BE2C (cell line): Measurements from ENCODE around the gene IQSEC1.

Source experiments
- DNase-seq: peaks from one replicate; pipeline ENCODE4 v3.0.0-alpha.2; 2020
- H3K27me3 ChIP-seq: fragments of 250-450 bp; sonication (Bioruptor Pico); 2 replicates; pipeline ENCODE4 v1.5.1; 2020; ENCODE audit warnings: mild to moderate bottlenecking
- H3K36me3 ChIP-seq: fragments of 250-450 bp; sonication (Bioruptor Pico); 2 replicates; pipeline ENCODE4 v1.5.1; 2020; ENCODE audit warnings: mild to moderate bottlenecking
- H3K4me1 ChIP-seq: fragments of 250-450 bp; sonication (Bioruptor Pico); 2 replicates; pipeline ENCODE4 v1.5.1; 2020
- H3K4me3 ChIP-seq: 2 replicates; pipeline ENCODE4 v1.5.1; 2011; ENCODE audit warnings: low read depth, low read length
- H3K9me3 ChIP-seq: fragments of 250-450 bp; sonication (Bioruptor Pico); 2 replicates; pipeline ENCODE4 v1.5.1; 2020
- CTCF ChIP-seq: IDR thresholded peaks from 2 replicates; pipeline ENCODE4 v1.5.1; 2012; ENCODE audit warnings: mild to moderate bottlenecking, low read depth, low read length

IQSEC1 gene

GRCh38 chr3:13057282-13058040 lies 15.8 kb downstream of the IQSEC1 start:
- Histone ChIP-seq H3K4me1 (no peaks in the 10 kb centered on the region), H3K4me3 (no peak overlapping the region), H3K36me3 (no peaks in the 10 kb centered on the region), H3K27me3 (no peaks in the 10 kb centered on the region), H3K9me3 (no peaks in the 10 kb centered on the region)
- TF ChIP-seq CTCF: no peak
- no peak for DNase-seq

- TF ChIP-seq CTCF: no peak
- H3K9me3 ChIP-seq: no peaks in the 10 kb centered on the region
- H3K4me1 ChIP-seq: no peaks in the 10 kb centered on the region
- DNase-seq: no peak
- H3K36me3 ChIP-seq: no peaks in the 10 kb centered on the region
- H3K4me3 ChIP-seq: no peak overlapping the region
- no peaks in the 10 kb centered on the region for H3K27me3 ChIP-seq
These were observed 17.6 kb downstream of the IQSEC1 start for GRCh38 chr3:13055634-13056033.

- no peak for DNase-seq
- Histone ChIP-seq H3K9me3 (no peaks in the 10 kb centered on the region), H3K4me3 (no peak overlapping the region), H3K4me1 (no peaks in the 10 kb centered on the region), H3K27me3 (no peaks in the 10 kb centered on the region), H3K36me3 (no peaks in the 10 kb centered on the region)
- TF ChIP-seq CTCF: no peak
These were observed 18.6 kb downstream of the IQSEC1 start for GRCh38 chr3:13054341-13055285.

- Histone ChIP-seq H3K4me3 (no peak overlapping the region), H3K9me3 (no peaks in the 10 kb centered on the region), H3K36me3 (no peaks in the 10 kb centered on the region), H3K4me1 (no peaks in the 10 kb centered on the region), H3K27me3 (no peaks in the 10 kb centered on the region)
- DNase-seq: no peak
- TF ChIP-seq CTCF: no peak
These were observed 19.3 kb downstream of the IQSEC1 start for GRCh38 chr3:13053893-13054292.

GRCh38 chr3:13053420-13053819 lies 19.8 kb downstream of the IQSEC1 start:
- Histone ChIP-seq H3K27me3 (no peaks in the 10 kb centered on the region), H3K36me3 (no peaks in the 10 kb centered on the region), H3K4me1 (no peaks in the 10 kb centered on the region), H3K4me3 (no peak overlapping the region), H3K9me3 (no peaks in the 10 kb centered on the region)
- no peak for DNase-seq
- no peak for TF ChIP-seq CTCF
